NB4 (cell line): Measurements from ENCODE around the gene RPS19BP1.

ENCODE experiments used
- CTCF ChIP-seq: IDR thresholded peaks from one replicate; pipeline ENCODE4 v1.5.1; 2012; ENCODE audit warnings: low read depth, low read length
- MYC ChIP-seq: IDR thresholded peaks from 2 replicates; pipeline ENCODE4 v1.6.1; 2011; ENCODE audit warnings: low read depth, low read length
- POLR2A ChIP-seq: IDR thresholded peaks from 2 replicates; pipeline ENCODE4 v1.6.1; 2011; ENCODE audit warnings: mild to moderate bottlenecking; ENCODE audit not compliant: insufficient read length; ENCODE audit errors: extremely low read depth

GRCh38 chr22:39528080-39528661, 4.4 kb downstream of the RPS19BP1 start:
- TF ChIP-seq POLR2A (no peak), CTCF (no peak), MYC (no peak)
